Hepatocyte (in vitro differentiated cells): ENCODE data around the gene PPP3CA. TPM values are rescaled to one million over a fixed set of nuclear protein-coding genes. Genes with fewer than 3 reads are reported as not detected.

ENCODE experiments used
- DNase-seq: peaks from one replicate; pipeline ENCODE4 v3.0.0-alpha.2; 2016; ENCODE audit warnings: low spot score
- H2AFZ ChIP-seq: fragments of 200-600 bp; sonication (generic); 2 replicates; pipeline ENCODE4 v1.6.0; 2016; ENCODE audit warnings: antibody characterized with exemption, mild to moderate bottlenecking
- H3K27ac ChIP-seq: fragments of 200-600 bp; sonication (generic); 2 replicates; pipeline ENCODE4 v1.5.1; 2016; ENCODE audit warnings: mild to moderate bottlenecking
- H3K27me3 ChIP-seq: fragments of 200-600 bp; sonication (generic); 2 replicates; pipeline ENCODE4 v1.6.1; 2016
- H3K36me3 ChIP-seq: fragments of 200-600 bp; sonication (generic); replicated peaks from 2 replicates; pipeline ENCODE4 v1.5.1; 2016; ENCODE audit warnings: low read depth; ENCODE audit not compliant: insufficient read depth
- H3K4me1 ChIP-seq: fragments of 200-600 bp; sonication (generic); 2 replicates; pipeline ENCODE4 v1.5.1; 2016; ENCODE audit warnings: mild to moderate bottlenecking, moderate library complexity; ENCODE audit not compliant: insufficient read depth
- H3K4me2 ChIP-seq: fragments of 200-600 bp; sonication (generic); 2 replicates; pipeline ENCODE4 v1.6.0; 2016
- H3K4me3 ChIP-seq: fragments of 200-600 bp; sonication (generic); 2 replicates; pipeline ENCODE4 v1.5.1; 2016; ENCODE audit warnings: mild to moderate bottlenecking
- H3K79me2 ChIP-seq: fragments of 200-600 bp; sonication (generic); 2 replicates; pipeline ENCODE4 v1.6.0; 2017; ENCODE audit warnings: mild to moderate bottlenecking
- H3K9me2 ChIP-seq: fragments of 200-600 bp; sonication (generic); replicated peaks from 2 replicates; pipeline ENCODE4 v1.6.0; 2017; ENCODE audit warnings: mild to moderate bottlenecking; ENCODE audit not compliant: insufficient read depth
- H3K9me3 ChIP-seq: fragments of 200-600 bp; sonication (generic); 2 replicates; pipeline ENCODE4 v1.5.1; 2016; ENCODE audit warnings: low read depth, mild to moderate bottlenecking
- H4K20me1 ChIP-seq: fragments of 200-600 bp; sonication (generic); 2 replicates; pipeline ENCODE4 v1.6.0; 2016; ENCODE audit warnings: mild to moderate bottlenecking; ENCODE audit not compliant: insufficient read depth, poor library complexity, severe bottlenecking
- CTCF ChIP-seq: fragments of 200-600 bp; sonication (generic); IDR thresholded peaks from 2 replicates; pipeline ENCODE4 v1.5.1; 2016; ENCODE audit warnings: antibody characterized with exemption, mild to moderate bottlenecking; ENCODE audit not compliant: poor library complexity
- EZH2 ChIP-seq: fragments of 200-600 bp; sonication (generic); IDR thresholded peaks from 2 replicates; pipeline ENCODE4 v1.6.1; 2016; ENCODE audit warnings: antibody characterized with exemption, mild to moderate bottlenecking, borderline replicate concordance
- EZH2phosphoT487 ChIP-seq: fragments of 200-600 bp; sonication (generic); IDR thresholded peaks from one replicate; pipeline ENCODE4 v1.6.1; 2018; ENCODE audit warnings: antibody characterized with exemption, mild to moderate bottlenecking, low read depth, moderate library complexity; ENCODE audit not compliant: unreplicated experiment, severe bottlenecking
- WGBS: methylation state at CpG from one replicate; pipeline ENCODE4 v1.1.6; 2016; ENCODE audit warnings: low lambda C conversion rate; ENCODE audit errors: missing lambda C conversion rate; 5-methylcytosine and 5-hydroxymethylcytosine counted together
- polyA plus RNA-seq: library from polyadenylated mRNA; unstranded; fragments of >200 nt; fragmentation: Nextera tagmentation; extraction: Ambion mirVana; gene quantifications from 2 replicates; pipeline ENCODE4 v1.2.1, GENCODE V29; 2016
- total RNA-seq: library from RNA; depleted of rRNA; stranded (reverse); fragments of >200 nt; gene quantifications from 2 replicates; pipeline ENCODE4 v1.2.3, GENCODE V29; 2014

Gene PPP3CA
- total and polyA plus RNA-seq, 2 experiments from 2014 or later: 12.9 to 49.5 TPM

- TF ChIP-seq EZH2: no peak
- TF ChIP-seq EZH2phosphoT487: no peak
- TF ChIP-seq CTCF: no peak
- no peak for DNase-seq
- 56% methylated on average over 1 of the region's 1 CpG for WGBS
- H3K9me2 ChIP-seq: no peaks in the 10 kb centered on the region
- H3K9me3 ChIP-seq: no peaks in the 10 kb centered on the region
- no peak overlapping the region for H2AFZ ChIP-seq
- no peak overlapping the region for H3K4me3 ChIP-seq
- H3K27ac ChIP-seq: no peak overlapping the region
- no peaks in the 10 kb centered on the region for H3K4me1 ChIP-seq
- no peaks in the 10 kb centered on the region for H4K20me1 ChIP-seq
- no peaks in the 10 kb centered on the region for H3K27me3 ChIP-seq
- H3K4me2 ChIP-seq: no peak overlapping the region
- H3K79me2 ChIP-seq: no peaks in the 10 kb centered on the region
- no peaks in the 10 kb centered on the region for H3K36me3 ChIP-seq
Observed at GRCh38 chr4:100983426-100983825, 363.9 kb downstream of the PPP3CA start.

- 66% methylated on average over 3 of the region's 3 CpGs for WGBS
- no peaks in the 10 kb centered on the region for H3K79me2 ChIP-seq
- H3K4me3 ChIP-seq: no peak overlapping the region
- H3K36me3 ChIP-seq: no peaks in the 10 kb centered on the region
- H3K27ac ChIP-seq: no peak overlapping the region
- H3K9me3 ChIP-seq: no peaks in the 10 kb centered on the region
- H4K20me1 ChIP-seq: no peaks in the 10 kb centered on the region
- DNase-seq: no peak
- no peaks in the 10 kb centered on the region for H3K27me3 ChIP-seq
- H3K9me2 ChIP-seq: no peaks in the 10 kb centered on the region
- no peak overlapping the region for H2AFZ ChIP-seq
- TF ChIP-seq EZH2: no peak
- no peak for TF ChIP-seq EZH2phosphoT487
- H3K4me1 ChIP-seq: no peaks in the 10 kb centered on the region
- no peak overlapping the region for H3K4me2 ChIP-seq
Observed at GRCh38 chr4:100982345-100982744, 365.0 kb downstream of the PPP3CA start.

GRCh38 chr4:100981447-100982204 lies 365.7 kb downstream of the PPP3CA start:
- Histone ChIP-seq H3K27me3 (no peaks in the 10 kb centered on the region), H2AFZ (no peak overlapping the region), H3K9me2 (no peaks in the 10 kb centered on the region), H3K79me2 (no peaks in the 10 kb centered on the region), H3K4me3 (no peak overlapping the region), H3K36me3 (no peaks in the 10 kb centered on the region), H3K4me2 (no peak overlapping the region), H3K27ac (no peak overlapping the region), H3K4me1 (no peaks in the 10 kb centered on the region), H4K20me1 (no peaks in the 10 kb centered on the region), H3K9me3 (no peaks in the 10 kb centered on the region)
- peak; percentile 5 for DNase-seq
- WGBS: 79% methylated on average over 5 of the region's 5 CpGs
- TF ChIP-seq EZH2phosphoT487 (no peak), EZH2 (no peak), CTCF (no peak)

- H3K36me3 ChIP-seq: no peaks in the 10 kb centered on the region
- H2AFZ ChIP-seq: no peak overlapping the region
- no peaks in the 10 kb centered on the region for H3K79me2 ChIP-seq
- no peaks in the 10 kb centered on the region for H3K9me3 ChIP-seq
- no peak overlapping the region for H3K4me3 ChIP-seq
- TF ChIP-seq CTCF: no peak
- no peak for TF ChIP-seq EZH2phosphoT487
- TF ChIP-seq EZH2: no peak
- no peaks in the 10 kb centered on the region for H4K20me1 ChIP-seq
- no peaks in the 10 kb centered on the region for H3K9me2 ChIP-seq
- DNase-seq: peak; percentile 6
- WGBS: 64% methylated on average over 4 of the region's 4 CpGs
- H3K27me3 ChIP-seq: no peaks in the 10 kb centered on the region
- peak overlapping the region; percentile 49 for H3K27ac ChIP-seq
- no peak overlapping the region for H3K4me2 ChIP-seq
- H3K4me1 ChIP-seq: no peaks in the 10 kb centered on the region
Observed at GRCh38 chr4:100979736-100980135, 367.6 kb downstream of the PPP3CA start.
